ENCODE results near the gene OSBPL3.
A peak's percentile ranks its signal among the peaks of the same experiment; 100 is the strongest.

Gene OSBPL3

DNA sequence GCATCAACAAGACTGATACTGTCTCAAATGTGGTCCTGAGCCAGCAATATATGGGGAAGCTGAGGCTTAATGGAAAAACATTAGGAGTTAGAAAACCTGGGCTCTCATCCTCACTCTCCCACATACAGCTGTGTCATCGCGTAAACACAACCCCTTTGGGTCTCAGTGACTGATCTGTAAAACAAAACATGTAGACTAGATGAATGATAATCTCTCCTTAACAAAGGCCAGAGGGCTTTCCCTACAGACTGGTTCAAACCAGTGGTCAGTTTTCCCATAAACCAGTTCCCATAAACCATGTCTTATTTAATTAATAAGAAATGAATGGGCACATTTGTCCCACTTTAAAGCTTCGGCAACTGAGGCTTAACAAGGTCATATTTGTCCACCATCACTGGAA lies 48.1 kb downstream of the OSBPL3 start:
- DNase-seq (ENCODE audit: low read depth), result no peak
- TF ChIP-seq, protein P1, sequence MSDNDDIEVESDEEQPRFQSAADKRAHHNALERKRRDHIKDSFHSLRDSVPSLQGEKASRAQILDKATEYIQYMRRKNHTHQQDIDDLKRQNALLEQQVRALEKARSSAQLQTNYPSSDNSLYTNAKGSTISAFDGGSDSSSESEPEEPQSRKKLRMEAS (IDR thresholded peaks at IDR 0.05; ENCODE audit: low read depth, low read length), result no peak
- TF ChIP-seq POLR2A (IDR thresholded peaks at IDR 0.05; ENCODE audit: extremely low read depth, insufficient read length), result no peak
- TF ChIP-seq, protein P2, sequence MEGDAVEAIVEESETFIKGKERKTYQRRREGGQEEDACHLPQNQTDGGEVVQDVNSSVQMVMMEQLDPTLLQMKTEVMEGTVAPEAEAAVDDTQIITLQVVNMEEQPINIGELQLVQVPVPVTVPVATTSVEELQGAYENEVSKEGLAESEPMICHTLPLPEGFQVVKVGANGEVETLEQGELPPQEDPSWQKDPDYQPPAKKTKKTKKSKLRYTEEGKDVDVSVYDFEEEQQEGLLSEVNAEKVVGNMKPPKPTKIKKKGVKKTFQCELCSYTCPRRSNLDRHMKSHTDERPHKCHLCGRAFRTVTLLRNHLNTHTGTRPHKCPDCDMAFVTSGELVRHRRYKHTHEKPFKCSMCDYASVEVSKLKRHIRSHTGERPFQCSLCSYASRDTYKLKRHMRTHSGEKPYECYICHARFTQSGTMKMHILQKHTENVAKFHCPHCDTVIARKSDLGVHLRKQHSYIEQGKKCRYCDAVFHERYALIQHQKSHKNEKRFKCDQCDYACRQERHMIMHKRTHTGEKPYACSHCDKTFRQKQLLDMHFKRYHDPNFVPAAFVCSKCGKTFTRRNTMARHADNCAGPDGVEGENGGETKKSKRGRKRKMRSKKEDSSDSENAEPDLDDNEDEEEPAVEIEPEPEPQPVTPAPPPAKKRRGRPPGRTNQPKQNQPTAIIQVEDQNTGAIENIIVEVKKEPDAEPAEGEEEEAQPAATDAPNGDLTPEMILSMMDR (IDR thresholded peaks at IDR 0.05; ENCODE audit: low read depth, low read length), result no peak
- TF ChIP-seq MYC (IDR thresholded peaks at IDR 0.05; ENCODE audit: low read depth, low read length), result no peak

DNA sequence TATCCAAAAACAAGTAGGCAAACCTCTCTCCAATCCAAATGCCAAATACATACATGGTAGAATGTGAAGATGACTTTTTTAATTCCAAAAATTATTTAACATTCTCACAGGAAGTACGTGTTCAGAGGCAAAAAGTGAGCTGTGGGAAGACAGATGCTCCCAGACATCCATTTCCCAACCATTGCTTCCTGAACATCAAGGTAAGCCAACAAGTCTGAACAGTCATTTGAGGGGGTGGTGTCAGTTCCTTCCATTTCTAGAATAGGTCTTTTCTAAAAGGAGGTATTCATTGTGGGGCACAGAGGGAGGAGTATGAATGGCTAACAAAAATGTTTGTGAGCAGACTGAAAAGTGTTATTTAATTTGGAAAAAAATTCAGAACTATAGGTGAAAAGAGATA lies 49.1 kb downstream of the OSBPL3 start:
- H3K4me3 ChIP-seq (ENCODE audit: low read depth, low read length), result no peak overlapping the region
- TF ChIP-seq MYC (IDR thresholded peaks at IDR 0.05; ENCODE audit: low read depth, low read length) (no peak), POLR2A (IDR thresholded peaks at IDR 0.05; ENCODE audit: extremely low read depth, insufficient read length) (no peak)
- TF ChIP-seq, protein P1 (IDR thresholded peaks at IDR 0.05; ENCODE audit: low read depth, low read length), result no peak
- TF ChIP-seq, protein P2 (IDR thresholded peaks at IDR 0.05; ENCODE audit: low read depth, low read length), result no peak
- DNase-seq (ENCODE audit: low read depth), result no peak

More for the DNA sequence above, 48.1 kb downstream of the OSBPL3 start:
- H3K4me3 ChIP-seq (ENCODE audit: low read depth, low read length), result no peak overlapping the region

DNA sequence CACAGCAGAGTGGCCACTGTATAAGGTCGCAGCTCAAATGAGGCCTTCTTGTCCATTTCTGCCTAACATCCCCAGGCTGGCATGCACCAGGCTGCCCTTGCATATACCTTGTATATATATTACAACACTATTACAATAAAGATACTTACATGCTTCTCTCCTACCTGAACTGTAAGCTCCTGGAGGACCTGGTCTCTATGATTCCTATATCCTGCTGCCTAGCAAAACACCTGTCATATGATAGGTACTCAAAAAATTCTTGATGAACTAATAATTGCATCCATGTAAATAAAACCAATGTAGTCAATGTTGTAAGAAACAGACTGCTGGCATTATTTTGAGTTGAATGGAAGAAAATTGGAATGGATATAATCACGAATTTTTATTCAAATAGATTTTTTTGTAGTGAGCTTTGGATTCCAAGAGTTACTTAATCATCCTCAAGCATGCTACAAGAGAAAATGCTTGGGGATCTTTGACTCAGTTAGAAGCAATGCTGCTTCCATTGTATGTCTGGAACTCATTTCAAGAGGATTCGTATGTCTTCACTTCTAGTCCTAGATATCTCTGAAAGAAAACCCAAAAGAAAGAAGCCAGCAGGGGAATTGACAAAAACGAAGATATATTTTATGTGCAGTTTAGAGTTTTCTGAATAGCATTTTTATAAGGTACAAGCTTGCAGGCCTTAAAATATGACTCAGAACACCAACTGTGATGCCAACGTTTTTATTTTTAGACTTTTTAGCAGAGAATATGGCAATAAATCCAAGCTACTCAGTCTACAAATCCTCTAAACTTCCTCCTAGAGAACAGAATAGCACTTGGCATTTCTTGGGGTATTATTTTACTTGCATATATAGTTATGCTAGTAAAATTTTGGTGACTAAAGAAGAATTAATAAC lies 53.1 kb downstream of the OSBPL3 start:
- DNase-seq (ENCODE audit: low read depth), result no peak
- TF ChIP-seq, protein P2 (IDR thresholded peaks at IDR 0.05; ENCODE audit: low read depth, low read length), result no peak
- TF ChIP-seq POLR2A (IDR thresholded peaks at IDR 0.05; ENCODE audit: extremely low read depth, insufficient read length), result no peak
- TF ChIP-seq, protein P1 (IDR thresholded peaks at IDR 0.05; ENCODE audit: low read depth, low read length), result no peak
- TF ChIP-seq MYC (IDR thresholded peaks at IDR 0.05; ENCODE audit: low read depth, low read length), result no peak
- no peak overlapping the region for H3K4me3 ChIP-seq (ENCODE audit: low read depth, low read length)

DNA sequence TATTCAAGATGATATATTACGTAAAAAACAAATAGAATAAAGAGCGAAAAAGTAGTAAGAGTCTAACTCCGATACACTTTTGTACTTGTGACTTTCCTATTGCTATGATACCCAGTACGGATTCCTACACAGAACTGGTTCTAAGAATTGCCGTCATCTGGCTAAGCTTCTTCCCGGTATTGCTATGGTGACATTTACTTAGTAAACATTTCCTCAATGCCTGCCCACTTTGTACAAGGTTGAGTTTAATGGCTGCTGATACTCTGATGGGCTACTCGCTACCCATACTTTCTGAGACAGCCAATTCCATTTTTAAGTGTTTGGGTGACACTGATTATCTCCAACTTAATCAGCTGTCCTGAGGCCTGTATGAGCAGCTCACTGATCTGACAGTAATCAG lies 55.6 kb downstream of the OSBPL3 start:
- H3K4me3 ChIP-seq (ENCODE audit: low read depth, low read length), result no peak overlapping the region
- no peak for DNase-seq (ENCODE audit: low read depth)
- TF ChIP-seq POLR2A (IDR thresholded peaks at IDR 0.05; ENCODE audit: extremely low read depth, insufficient read length), result no peak
- TF ChIP-seq, protein P1 (IDR thresholded peaks at IDR 0.05; ENCODE audit: low read depth, low read length), result no peak
- no peak for TF ChIP-seq MYC (IDR thresholded peaks at IDR 0.05; ENCODE audit: low read depth, low read length)
- TF ChIP-seq, protein P2 (IDR thresholded peaks at IDR 0.05; ENCODE audit: low read depth, low read length), result no peak

DNA sequence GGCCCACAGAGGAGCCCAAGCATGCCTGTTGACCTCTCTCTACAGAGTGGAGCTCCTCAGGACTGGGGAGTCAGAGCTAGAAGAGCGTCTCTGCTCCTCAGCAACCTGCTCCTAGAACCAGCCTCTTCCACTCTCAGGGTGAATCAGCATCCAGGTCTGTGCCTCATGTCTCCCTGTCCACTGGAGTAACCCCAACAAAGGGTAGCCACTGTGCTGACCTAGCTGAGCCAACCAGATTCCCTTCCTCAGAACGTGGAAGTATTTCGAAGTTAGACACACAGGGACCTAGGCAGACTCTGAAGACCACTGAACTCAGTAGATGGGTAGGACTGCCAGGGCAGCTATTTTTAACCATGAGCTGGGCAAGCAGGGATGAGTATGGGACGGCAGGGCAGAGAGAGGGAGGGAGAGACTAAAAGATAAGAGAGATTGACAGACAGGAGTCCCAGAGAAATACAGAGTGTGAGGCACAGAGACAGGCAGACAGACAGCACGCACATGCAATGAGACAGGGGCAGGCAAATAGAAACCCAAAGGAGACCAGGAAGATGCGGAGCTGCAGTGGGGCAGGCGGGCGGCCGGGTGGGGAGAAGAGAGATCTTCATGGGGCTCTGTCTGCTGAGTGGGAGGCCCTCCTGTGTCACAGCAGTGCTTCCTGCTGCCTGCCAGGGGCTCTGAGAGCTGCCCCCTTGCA lies 56.7 kb downstream of the OSBPL3 start:
- no peak overlapping the region for H3K4me3 ChIP-seq (ENCODE audit: low read depth, low read length)
- TF ChIP-seq, protein P1 (IDR thresholded peaks at IDR 0.05; ENCODE audit: low read depth, low read length), result no peak
- TF ChIP-seq POLR2A (IDR thresholded peaks at IDR 0.05; ENCODE audit: extremely low read depth, insufficient read length) (no peak), MYC (IDR thresholded peaks at IDR 0.05; ENCODE audit: low read depth, low read length) (no peak)
- TF ChIP-seq, protein P2 (IDR thresholded peaks at IDR 0.05; ENCODE audit: low read depth, low read length), result no peak
- DNase-seq (ENCODE audit: low read depth), result peak; percentile 55
